ENCODE results near the gene NEURL1B.
"Not testable (repeated sequence)": the region's sequence is repeated elsewhere in the genome, so short reads cannot be mapped to it uniquely, and the experiment has no call there.

NEURL1B gene, protein sequence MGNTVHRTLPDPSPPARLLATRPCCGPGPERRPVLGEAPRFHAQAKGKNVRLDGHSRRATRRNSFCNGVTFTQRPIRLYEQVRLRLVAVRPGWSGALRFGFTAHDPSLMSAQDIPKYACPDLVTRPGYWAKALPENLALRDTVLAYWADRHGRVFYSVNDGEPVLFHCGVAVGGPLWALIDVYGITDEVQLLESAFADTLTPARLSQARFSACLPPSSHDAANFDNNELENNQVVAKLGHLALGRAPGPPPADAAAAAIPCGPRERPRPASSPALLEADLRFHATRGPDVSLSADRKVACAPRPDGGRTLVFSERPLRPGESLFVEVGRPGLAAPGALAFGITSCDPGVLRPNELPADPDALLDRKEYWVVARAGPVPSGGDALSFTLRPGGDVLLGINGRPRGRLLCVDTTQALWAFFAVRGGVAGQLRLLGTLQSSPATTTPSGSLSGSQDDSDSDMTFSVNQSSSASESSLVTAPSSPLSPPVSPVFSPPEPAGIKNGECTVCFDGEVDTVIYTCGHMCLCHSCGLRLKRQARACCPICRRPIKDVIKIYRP

DNA sequence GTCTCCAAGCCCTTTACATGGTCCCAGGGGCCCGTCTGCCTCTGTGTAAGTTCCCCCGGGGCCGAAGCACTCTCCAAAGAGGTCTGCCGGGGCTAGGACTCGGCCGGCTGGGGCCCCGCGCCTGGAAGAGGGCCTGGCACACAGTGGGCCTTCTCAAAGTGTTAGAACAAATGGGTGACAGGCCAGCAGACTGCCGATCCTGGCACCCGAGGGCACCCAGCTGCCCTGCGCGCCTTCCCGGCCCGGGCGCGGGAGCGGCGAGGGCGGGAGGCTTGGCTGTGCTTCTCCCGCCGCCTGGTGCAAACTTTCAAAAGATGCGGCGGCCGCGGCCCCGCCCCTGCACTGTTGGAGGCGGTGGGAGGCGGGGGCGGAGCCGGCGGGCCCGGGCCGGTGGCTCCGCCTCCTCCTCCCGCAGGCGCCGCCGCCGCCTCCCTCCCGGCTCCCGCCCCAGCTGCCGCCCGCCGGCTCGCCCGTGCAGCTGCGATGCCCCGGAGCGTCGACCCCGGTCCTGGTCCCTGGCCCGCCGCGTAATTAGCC lies at the start of gene NEURL1B:
TSS of gene NEURL1B (plus strand) at position 442 of the 537 bp plus-strand sequence. CDS start 144 bp downstream, outside the sequence.
- peak; percentile 13 to 18 (median 18) for DNase-seq (ENCODE audit: low read depth in 3 of 3)

DNA sequence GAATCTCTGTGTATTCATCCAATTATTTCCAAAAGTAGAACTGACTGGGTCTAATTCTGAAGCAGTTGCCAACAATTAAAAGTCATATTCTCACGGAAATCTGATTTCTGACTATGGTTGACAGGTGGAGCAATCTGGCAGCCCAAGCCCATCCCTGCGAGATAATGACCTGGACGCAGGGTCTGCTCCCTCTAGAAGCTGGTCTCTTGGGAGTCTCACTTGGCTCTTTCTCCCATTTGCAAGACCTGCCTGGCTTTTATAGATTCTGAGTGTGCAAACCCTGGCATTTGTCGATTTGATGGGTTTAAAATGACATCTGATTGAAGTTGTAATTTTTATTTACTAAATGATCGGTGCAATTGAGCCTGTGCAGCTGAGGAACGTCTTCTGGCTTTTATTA lies 49.4 kb upstream of the NEURL1B start:
- DNase-seq (ENCODE audit: low read depth in 3 of 3), result no peak

DNA sequence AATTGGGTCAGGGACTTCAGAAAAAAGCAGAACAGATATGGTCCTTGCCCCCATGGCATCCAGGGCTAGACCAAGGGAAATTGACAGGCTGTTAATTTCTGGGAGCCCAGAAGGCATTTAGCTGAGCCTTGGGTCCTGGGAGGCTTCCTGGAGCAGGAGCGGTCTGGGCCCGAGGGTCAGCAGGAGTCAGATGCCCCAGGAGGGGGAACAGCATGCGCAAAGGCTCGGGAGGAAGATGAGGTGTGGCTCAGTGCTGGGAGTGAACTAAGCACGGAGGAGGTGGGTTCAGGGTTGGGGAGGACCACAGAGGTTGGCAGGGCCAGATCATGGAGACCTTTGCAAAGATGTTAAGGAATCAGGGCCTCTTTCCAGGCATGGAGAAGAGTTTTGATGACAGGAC lies 48.2 kb upstream of the NEURL1B start:
- no peak for DNase-seq (ENCODE audit: low read depth in 3 of 3)

DNA sequence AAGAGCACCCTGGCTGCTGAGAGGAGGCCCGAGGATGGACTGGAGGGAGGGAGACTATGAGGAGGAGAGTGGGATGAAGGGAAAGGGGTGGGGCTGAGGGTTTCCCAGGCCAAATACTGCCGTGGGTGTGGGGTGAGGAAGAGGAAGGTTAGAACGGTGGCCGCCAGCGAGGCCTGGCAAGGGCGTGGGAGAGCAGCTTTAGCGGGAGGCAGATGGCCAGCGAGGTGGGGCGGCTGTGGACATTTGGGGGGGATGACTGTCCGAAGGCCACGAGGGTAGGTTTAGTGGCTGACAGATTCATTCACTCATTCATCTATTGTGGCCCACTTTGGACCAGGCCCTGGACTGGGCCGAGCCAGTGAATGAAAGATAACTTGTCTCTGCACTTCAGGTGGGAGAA lies 47.8 kb upstream of the NEURL1B start:
- no peak for DNase-seq (ENCODE audit: low read depth in 3 of 3)

DNA sequence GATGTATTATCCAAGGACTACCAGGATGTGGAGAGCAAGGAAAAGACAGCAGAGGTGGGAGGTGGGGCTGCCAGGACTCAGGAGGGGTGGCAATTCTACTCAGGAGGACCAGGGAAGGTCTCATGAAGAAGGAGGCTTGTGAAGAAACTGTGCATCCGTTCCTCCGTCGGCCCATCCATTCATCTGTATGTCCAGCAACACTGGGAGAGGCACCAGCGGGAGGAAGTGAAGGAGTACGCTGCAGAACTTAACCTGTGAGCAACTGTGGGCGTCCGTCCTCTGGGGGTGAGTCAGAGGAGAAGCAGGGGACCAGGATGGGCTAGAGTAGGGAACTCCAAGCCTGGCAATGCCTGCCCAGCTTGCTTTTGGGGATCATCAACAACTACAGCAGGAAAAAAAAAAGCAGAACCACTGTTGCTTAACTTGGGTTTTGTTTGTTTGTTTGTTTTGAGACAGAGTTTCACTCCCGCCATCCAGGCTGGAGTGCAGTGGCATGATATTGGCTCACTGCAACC lies 47.3 kb upstream of the NEURL1B start:
- DNase-seq (ENCODE audit: low read depth in 3 of 3), result no peak

DNA sequence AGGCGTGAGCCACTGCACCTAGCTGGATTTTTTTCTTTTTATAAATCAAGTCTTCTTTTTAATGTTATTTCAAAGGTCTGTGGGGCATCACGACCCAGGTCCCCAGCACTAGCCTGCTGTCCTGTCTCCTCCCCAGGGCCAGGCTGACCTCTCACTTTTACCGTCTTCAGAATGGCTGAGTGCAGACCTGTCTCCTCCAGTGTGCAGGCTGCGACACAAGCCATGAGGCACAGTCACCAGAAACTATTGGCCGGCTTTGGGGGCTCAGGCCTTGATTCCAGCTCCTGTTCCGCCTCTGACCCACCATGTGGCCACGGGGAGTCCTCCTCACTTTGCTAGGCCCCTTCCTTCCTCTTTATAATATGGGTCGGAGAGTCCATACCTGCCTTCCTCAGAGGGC lies 46.6 kb upstream of the NEURL1B start:
- DNase-seq (ENCODE audit: low read depth in 3 of 3), result no peak

DNA sequence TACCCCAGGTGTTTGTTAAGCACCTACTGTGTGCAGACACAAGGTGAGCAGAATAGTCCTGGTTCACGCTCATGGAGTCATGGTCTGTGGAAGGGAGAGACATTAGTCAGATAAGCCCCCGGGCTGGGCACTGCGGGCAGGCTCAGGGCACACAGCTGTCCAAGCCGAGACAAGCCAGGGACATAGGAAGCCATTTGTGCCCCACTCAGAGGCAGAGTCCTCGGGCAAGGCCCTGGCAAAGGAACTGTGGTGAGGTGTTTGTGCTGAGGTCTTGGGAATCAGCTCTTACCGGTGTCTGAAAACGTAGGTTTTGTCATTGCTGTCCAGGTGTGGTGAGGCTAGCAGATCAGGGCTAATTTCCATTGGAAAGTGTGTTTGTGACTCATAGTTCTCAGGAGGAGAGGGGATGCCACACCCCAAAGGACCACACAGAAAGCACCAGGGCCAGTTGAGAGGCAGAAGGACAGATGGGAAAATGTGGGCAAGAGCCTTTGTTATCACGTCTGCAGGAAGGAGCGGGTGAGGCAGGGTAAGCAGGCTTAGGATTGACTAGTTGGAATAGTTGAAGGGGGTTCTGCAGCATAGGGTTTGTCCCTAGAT lies 46.1 kb upstream of the NEURL1B start:
- DNase-seq (ENCODE audit: low read depth in 3 of 3), result no peak

DNA sequence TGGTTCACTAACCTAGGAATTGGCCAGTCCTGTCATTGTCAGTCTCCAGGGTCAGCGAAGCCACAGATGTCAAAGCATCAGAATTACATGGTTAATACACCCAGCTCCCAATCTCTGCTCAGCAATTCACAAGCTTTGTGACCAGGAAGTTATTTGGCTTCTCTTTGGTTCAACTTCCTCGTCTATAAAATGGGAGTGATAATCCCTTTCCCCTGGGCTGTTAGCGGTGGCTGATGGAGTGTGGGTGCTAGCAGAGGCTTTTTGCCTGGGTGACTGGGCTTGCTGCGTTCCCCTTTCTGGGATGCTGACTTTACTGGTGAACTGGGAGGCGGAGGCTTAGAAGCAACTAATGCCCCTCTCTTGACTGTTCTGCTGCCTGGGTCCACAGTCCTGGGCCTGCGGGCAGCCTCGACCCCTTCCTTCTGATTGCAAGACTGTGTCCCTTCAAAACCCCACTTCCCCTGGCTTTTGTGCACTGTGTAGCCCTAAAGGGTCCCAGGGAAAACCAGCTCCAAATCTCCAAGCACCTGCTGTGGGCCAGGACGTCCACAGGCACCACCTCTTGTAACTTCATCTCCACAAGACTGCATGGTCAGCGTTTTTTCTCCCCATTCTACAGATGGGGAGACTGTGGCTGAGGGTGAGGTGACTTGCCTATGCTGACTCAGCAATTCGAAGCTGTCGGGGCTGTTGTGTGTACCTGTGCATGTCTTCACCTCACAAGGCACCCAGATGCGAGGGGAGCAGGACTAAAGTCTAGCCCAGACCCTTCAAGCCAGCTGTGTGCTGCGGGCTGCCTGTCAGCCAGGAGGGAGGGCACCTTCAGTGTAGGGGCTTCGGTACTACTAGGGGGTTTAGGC lies 45.2 kb upstream of the NEURL1B start:
- no peak for DNase-seq (ENCODE audit: low read depth in 3 of 3)

DNA sequence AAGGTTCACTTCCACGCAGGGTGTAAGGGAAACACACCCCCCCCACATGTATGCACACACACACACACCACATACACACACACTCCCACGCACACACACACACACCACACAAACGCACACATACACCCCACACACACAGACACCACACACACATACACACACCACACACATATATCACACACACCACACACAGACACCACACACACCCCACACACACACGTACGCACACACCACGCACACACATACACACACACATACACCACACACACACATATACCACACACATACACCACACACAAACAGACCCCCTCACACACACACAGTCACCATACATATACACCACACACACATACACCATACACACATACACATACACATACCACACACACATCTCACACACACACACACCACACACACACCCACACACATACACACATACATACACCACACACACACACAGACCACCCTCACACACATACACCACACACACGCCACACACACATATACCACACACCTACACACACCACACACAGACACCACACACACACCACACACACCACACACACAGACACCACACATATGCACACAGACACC lies 44.3 kb upstream of the NEURL1B start:
- DNase-seq (ENCODE audit: low read depth in 3 of 3), result no peak

DNA sequence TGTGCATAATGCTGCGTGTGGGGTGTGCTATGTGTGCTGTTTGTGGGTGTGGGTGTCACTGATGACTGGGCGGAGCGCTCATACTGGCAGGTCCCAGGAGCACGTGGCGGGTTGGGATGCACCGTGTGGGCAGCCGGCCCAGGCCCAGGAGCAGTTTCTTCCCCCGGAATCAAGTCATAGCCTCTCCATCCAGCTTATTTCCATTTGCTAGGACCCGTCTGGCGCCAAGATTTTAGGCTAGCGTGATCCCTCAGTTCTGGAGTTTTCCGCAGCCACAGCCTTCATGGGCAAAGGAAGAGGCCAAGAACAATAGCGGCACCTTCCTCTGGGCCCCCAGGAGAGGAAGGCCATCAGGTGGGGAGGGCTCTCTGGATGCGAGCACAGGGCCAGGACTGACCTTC lies 43.3 kb upstream of the NEURL1B start:
- no peak for DNase-seq (ENCODE audit: low read depth in 3 of 3)

DNA sequence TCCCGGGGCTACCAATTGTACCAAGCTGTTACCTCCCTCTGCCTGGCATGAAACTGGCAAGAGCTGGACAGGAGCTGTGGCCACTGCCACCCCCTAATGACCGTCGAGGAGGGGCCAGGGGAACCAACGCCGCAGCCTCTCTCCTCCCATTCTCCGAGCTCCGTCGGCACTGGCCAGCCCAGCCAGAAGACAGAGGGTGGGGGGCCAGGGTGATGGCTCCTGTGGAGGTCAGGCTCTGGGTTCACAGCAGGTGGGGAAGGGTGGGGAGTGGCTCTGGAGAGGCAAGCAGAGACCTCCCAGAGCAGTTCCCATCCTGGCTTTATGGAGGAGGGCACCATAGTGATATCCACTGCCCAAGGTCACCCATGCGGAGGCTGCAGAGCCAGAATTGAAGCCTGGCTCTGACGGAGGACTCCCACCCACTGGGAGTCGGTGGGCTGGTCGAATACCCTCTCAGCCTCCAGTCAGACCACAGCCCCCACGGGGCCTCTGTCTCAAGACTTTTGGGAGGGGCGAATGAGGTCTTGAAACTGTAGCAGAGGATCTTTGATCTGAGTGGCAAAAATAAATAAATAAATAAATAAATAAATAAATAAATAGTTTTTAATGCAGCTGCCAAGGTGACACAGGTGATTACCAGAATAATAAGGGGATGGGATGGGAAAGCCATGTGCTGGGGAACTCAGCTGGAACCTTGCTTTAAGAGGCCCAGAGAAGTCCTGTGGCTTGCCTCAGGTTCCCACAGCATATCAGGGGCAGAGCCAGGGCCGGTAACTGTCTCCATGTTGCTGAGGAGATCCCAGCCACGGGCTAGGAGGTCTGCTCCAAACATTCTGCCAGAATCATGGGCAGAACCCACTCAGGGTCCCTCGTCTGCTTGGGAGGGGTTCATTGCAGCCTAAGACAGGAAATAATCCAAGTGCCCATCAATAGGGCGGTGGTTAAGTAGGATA lies 42.5 kb upstream of the NEURL1B start:
- DNase-seq (ENCODE audit: low read depth in 3 of 3), result no peak

DNA sequence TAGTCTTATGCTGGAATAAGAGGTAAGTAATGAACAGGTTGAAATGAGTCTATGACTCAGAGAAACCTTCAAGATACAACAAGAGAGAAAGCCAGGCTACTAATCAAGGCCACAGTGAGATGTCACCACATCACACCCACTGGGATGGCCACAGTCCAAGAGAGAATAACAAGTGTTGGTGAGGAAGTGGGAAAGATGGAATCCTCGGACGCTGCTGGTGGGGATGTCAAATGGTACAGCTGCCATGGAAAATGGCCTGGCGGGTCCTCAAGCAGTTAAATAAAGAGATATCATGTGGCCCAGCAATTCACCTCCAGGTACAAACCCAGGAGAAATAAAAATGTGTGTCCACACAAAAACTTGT lies 41.9 kb upstream of the NEURL1B start:
- DNase-seq (ENCODE audit: low read depth in 3 of 3), result no peak

DNA sequence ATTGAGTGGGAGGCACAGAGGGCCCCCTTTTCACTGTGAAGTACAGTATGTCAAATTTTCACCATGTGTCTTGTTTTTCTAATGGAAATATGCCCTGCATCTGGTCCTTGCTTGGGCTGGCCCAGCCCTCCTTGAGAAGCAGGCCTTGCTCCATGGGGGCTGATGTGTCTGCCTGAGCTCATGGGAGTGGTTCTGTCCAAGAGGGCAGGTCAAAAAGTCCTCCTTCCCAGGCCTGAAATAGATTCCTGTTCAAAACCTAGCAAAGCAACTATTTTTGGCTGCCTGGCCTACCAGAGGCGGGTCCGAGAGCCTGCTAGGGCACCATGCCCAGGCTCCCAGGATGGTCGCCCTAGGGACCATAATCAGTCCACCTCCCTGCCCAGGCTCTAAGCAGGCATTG lies 40.5 kb upstream of the NEURL1B start:
- no peak for DNase-seq (ENCODE audit: low read depth in 3 of 3)

DNA sequence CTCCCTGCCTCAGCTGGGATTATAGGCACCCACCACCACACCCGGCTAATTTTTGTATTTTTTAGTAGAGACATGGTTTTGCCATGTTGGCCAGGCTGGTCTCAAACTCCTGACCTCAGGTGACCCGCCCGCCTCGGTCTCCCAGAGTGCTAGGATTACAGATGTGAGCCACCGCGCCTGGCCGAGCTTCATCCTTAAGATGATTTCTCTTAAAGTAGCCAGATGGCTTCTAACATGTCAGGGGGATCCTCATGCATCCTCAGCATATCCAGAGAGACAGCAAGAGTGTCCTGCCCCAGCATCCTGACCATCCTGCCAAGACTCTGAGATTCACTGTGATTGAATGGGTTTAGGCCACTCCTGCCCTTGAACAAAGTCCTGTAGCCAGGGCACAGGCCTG lies 39.5 kb upstream of the NEURL1B start:
- not testable (repeated sequence) for DNase-seq (ENCODE audit: low read depth in 3 of 3)

DNA sequence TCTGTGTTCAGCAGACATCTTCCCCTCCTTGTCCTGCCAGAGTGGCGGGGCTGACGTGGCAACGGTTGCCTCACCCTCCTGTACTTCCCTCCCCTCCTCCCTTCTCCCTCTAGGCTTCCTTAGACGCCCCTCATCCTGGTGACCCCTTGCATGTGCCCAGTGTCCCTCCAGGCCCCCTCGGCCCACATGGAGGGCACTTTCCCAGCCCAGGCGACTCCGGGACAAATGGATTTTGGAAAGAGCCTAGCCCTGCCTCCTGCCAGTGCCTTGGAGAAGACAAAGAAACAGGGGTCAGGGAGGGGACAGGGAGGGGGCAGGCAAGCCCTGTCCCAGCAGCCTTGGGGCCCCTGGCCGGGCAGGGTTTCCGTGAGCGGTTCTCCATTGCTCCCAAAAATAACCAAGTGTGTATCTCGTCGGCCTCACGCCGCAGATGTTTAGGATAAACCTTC lies 38.3 kb upstream of the NEURL1B start:
- DNase-seq (ENCODE audit: low read depth in 3 of 3), result no peak

DNA sequence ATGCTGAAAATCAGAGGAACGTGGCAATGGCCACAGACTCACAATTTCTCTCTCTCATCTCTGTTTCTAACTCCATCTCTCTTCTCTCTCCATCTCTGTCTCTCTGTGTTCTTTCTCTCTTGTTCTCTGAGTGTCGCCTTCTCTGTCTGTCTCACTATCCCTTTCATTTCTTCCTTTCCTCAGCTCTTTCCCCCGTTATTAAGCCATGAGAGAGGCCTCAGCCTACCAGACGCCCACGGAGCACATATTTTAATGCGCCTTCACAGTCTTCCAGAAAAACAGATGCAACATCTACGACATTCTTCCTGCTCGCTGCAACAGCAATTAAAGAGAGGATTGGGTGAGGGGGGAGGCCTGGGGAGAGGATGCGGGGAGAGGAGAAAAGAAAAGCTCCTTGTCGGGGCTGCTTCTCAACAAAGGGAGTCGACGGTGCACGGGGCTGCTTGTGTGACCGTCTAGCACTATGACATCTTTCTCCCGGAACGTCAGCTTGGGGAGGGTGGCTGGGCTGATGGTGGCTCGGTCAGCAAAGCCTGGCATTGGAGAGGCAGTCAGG lies 37.7 kb upstream of the NEURL1B start:
- no peak for DNase-seq (ENCODE audit: low read depth in 3 of 3)

DNA sequence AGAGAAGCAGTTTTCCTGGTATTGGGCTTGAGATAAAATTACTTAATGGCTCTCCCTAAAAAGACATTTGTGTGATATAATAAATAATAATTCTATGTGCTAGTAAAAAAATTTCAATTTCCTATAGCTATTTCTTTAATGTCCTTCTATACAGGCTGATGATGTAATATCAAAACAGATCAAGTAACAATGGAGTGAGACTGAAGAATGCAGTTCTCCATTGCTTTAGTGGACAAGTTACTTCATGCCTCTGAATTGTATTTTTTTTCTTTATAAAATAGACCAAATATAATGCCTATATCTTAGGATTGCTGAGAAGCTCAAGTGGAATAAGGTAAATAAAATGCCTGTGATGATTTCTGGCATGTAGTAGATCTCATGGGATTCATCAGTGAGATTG lies 35.6 kb upstream of the NEURL1B start:
- no peak for DNase-seq (ENCODE audit: low read depth in 3 of 3)

DNA sequence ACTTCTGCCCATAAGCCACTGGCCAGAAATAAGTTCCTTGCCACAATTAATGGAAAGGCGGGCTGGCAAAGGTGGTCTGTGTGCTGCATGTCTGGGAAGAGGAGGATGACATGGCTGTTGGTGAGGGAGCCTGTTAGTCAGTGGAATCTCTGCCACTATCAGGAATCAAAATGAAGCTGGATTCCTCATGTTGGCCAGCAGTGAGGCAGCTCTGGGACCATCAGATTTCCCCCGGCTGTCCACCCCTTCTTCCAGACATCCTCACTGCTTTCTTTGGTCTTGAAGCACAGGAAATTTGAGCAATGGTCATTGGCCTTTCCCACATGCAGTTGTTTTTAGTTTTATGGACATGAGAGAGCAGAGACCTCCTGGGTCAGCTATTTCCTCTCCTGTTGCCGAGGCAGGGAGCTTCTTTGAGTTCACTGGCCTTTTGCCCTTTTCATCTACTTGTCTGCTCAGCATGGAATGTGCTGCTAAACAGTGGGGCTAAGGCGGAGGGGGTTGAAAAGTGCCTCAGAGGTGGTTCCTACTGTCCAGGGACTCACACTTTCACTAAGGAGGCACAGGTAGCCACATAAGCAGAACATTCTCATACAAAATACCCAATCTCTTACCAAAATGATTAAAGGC lies 34.8 kb upstream of the NEURL1B start:
- DNase-seq (ENCODE audit: low read depth in 3 of 3), result no peak

DNA sequence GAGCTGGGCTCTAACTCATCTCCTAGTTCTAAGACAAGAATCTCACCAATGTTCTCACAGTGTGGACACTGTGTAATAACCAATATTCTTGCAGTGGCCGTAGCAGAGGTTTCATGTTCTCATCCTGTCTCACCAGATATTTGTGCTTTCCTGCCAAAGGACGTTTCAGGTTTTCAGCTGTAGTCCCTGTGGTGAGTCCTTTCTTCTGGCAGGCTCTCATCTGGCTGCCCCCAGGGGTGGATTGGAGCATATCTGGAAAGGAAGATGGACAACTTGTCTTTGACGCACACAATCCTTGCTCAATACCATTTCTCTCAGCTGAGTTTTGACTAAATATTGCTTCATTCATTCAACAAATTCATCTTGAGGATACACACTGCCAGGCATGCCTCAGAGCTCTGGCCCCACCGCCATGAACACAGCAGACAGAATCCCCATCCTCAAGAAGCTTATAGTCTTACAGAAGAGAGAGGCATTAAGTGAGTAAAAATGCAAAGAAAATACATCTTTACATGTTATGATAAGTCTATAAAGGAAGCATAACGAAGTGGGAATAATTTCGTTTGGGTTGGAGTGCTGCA lies 33.8 kb upstream of the NEURL1B start:
- no peak for DNase-seq (ENCODE audit: low read depth in 3 of 3)

Measured in stimulated activated CD4-positive, alpha-beta T cell treated with anti-CD3 and anti-CD28 coated beads, TNF-alpha, amount 100 ng/mL, for 4 hours (primary cell).